Nephron (organoid): ENCODE data around the gene ADCY6.

Source experiments
- H3K27ac Mint-ChIP-seq, 3 experiments: 2 replicates each; pipeline ENCODE4 v1.8.0; 2020; ENCODE audit warnings: mixed read lengths in 3 of 3, mild to moderate bottlenecking in 2 of 3, moderate library complexity in 1 of 3
- H3K27me3 Mint-ChIP-seq: 2 replicates; pipeline ENCODE4 v1.8.0; 2021; ENCODE audit warnings: low read depth, mild to moderate bottlenecking, moderate library complexity, mixed read lengths
- H3K36me3 Mint-ChIP-seq: 2 replicates; pipeline ENCODE4 v1.8.0; 2020; ENCODE audit warnings: low read depth, mixed read lengths
- H3K4me1 Mint-ChIP-seq: 2 replicates; pipeline ENCODE4 v1.8.0; 2020; ENCODE audit warnings: mixed read lengths
- H3K4me3 Mint-ChIP-seq, 3 experiments: 2 replicates each; pipeline ENCODE4 v1.8.0; 2020; ENCODE audit warnings: mild to moderate bottlenecking in 3 of 3, mixed read lengths in 3 of 3, moderate library complexity in 2 of 3
- H3K9me3 Mint-ChIP-seq: 2 replicates; pipeline ENCODE4 v1.8.0; 2020; ENCODE audit warnings: mixed read lengths
- CTCF ChIP-seq, 3 experiments: fragments of 200-600 bp; sonication (generic); IDR thresholded peaks; one replicate each; pipeline ENCODE4 v1.5.0; 2021; ENCODE audit warnings: antibody characterized with exemption in 3 of 3; ENCODE audit not compliant: unreplicated experiment in 3 of 3

ADCY6 gene

GRCh38 chr12:48783432-48783831, 5.5 kb downstream of the ADCY6 start:
- H3K27me3 Mint-ChIP-seq: no peaks in the 10 kb centered on the region
- H3K36me3 Mint-ChIP-seq: peaks cover 21% of the 10 kb centered on the region
- no peak for TF ChIP-seq CTCF (IDR thresholded peaks at IDR 0.05; ENCODE audit: unreplicated experiment in 3 of 3)
- H3K9me3 Mint-ChIP-seq: no peaks in the 10 kb centered on the region
- no peak overlapping the region for H3K4me3 Mint-ChIP-seq
- H3K27ac Mint-ChIP-seq: no peak overlapping the region
- peaks cover 29% of the 10 kb centered on the region for H3K4me1 Mint-ChIP-seq

GRCh38 chr12:48782457-48783395, 6.2 kb downstream of the ADCY6 start:
- Mint-ChIP-seq H3K4me1 (peaks cover 22% of the 10 kb centered on the region), H3K27me3 (no peaks in the 10 kb centered on the region), H3K4me3 (no peak overlapping the region), H3K9me3 (no peaks in the 10 kb centered on the region), H3K36me3 (peaks cover 25% of the 10 kb centered on the region), H3K27ac (no peak overlapping the region)
- no peak for TF ChIP-seq CTCF (IDR thresholded peaks at IDR 0.05; ENCODE audit: unreplicated experiment in 3 of 3)

GRCh38 chr12:48781750-48782456, 7.0 kb downstream of the ADCY6 start:
- no peaks in the 10 kb centered on the region for H3K9me3 Mint-ChIP-seq
- no peak overlapping the region for H3K4me3 Mint-ChIP-seq
- H3K36me3 Mint-ChIP-seq: peaks cover 32% of the 10 kb centered on the region
- H3K27ac Mint-ChIP-seq: no peak overlapping the region
- no peak for TF ChIP-seq CTCF (IDR thresholded peaks at IDR 0.05; ENCODE audit: unreplicated experiment in 3 of 3)
- peaks cover 14% of the 10 kb centered on the region for H3K4me1 Mint-ChIP-seq
- no peaks in the 10 kb centered on the region for H3K27me3 Mint-ChIP-seq

GRCh38 chr12:48780381-48781025, 8.4 kb downstream of the ADCY6 start:
- Mint-ChIP-seq H3K36me3 (peaks cover 32% of the 10 kb centered on the region), H3K4me3 (no peak overlapping the region), H3K4me1 (peaks cover 7% of the 10 kb centered on the region), H3K27ac (peak overlapping the region in 1 of 3 experiments; percentile 64), H3K27me3 (no peaks in the 10 kb centered on the region), H3K9me3 (no peaks in the 10 kb centered on the region)
- no peak for TF ChIP-seq CTCF (IDR thresholded peaks at IDR 0.05; ENCODE audit: unreplicated experiment in 3 of 3)

- H3K9me3 Mint-ChIP-seq: no peaks in the 10 kb centered on the region
- peaks cover 7% of the 10 kb centered on the region for H3K4me1 Mint-ChIP-seq
- H3K4me3 Mint-ChIP-seq: no peak overlapping the region
- peaks cover 29% of the 10 kb centered on the region for H3K36me3 Mint-ChIP-seq
- TF ChIP-seq CTCF (IDR thresholded peaks at IDR 0.05; ENCODE audit: unreplicated experiment in 3 of 3): no peak
- H3K27ac Mint-ChIP-seq: peak overlapping the region in 2 of 3 experiments; percentile 5 to 64
- H3K27me3 Mint-ChIP-seq: no peaks in the 10 kb centered on the region
These were observed 9.0 kb downstream of the ADCY6 start for GRCh38 chr12:48779869-48780268.
